ENCODE results near the gene KCNJ1. TPM values are rescaled to one million over a fixed set of nuclear protein-coding genes. Genes with fewer than 3 reads are reported as not detected.

Gene KCNJ1
- total RNA-seq, 2 donors from 2014 or later: not detected

- no peak overlapping the region for H3K4me3 ChIP-seq
- WGBS, 2 donors: 96 to 100% methylated on average over 1 to 5 of the region's 5 CpGs
- TF ChIP-seq CTCF (IDR thresholded peaks at IDR 0.05) (no peak), POLR2A (IDR thresholded peaks at IDR 0.05) (no peak)
- no peak for DNase-seq
- ATAC-seq: no peak
- no peak overlapping the region for H3K27ac ChIP-seq
- peaks cover 9% of the 10 kb centered on the region for H3K4me1 ChIP-seq
- no peaks in the 10 kb centered on the region for H3K9me3 ChIP-seq
- intact Hi-C loops (cut with DNase I): no loop called here
- no peaks in the 10 kb centered on the region for H3K36me3 ChIP-seq (replicated peaks in 1 of 2; ENCODE audit: insufficient read depth in 1 of 2, low read depth in 2 of 2)
- no peaks in the 10 kb centered on the region for H3K27me3 ChIP-seq
Observed at GRCh38 chr11:128913806-128914205, 46.7 kb upstream of the KCNJ1 start.

- Histone ChIP-seq H3K27ac (no peak overlapping the region), H3K9me3 (no peaks in the 10 kb centered on the region), H3K4me1 (peaks cover 18% of the 10 kb centered on the region), H3K27me3 (no peaks in the 10 kb centered on the region), H3K36me3 (replicated peaks in 1 of 2; ENCODE audit: insufficient read depth in 1 of 2, low read depth in 2 of 2) (no peaks in the 10 kb centered on the region), H3K4me3 (no peak overlapping the region)
- DNase-seq: no peak
- ATAC-seq: no peak
- TF ChIP-seq CTCF (IDR thresholded peaks at IDR 0.05) (no peak), POLR2A (IDR thresholded peaks at IDR 0.05) (no peak)
- intact Hi-C loops (cut with DNase I): no loop called here
- WGBS, 2 donors: 94 to 98% methylated on average over 6 to 18 of the region's 18 CpGs
Observed at GRCh38 chr11:128911701-128912100, 44.6 kb upstream of the KCNJ1 start.

- DNase-seq (no peak), ATAC-seq (no peak)
- Histone ChIP-seq H3K4me1 (peaks cover 22% of the 10 kb centered on the region), H3K27me3 (no peaks in the 10 kb centered on the region), H3K4me3 (no peak overlapping the region), H3K36me3 (replicated peaks in 1 of 2; ENCODE audit: insufficient read depth in 1 of 2, low read depth in 2 of 2) (no peaks in the 10 kb centered on the region), H3K9me3 (no peaks in the 10 kb centered on the region), H3K27ac (no peak overlapping the region)
- TF ChIP-seq CTCF (IDR thresholded peaks at IDR 0.05): no peak
- no peak for TF ChIP-seq POLR2A (IDR thresholded peaks at IDR 0.05)
- intact Hi-C loops (cut with DNase I): no loop called here
- 89 to 91% methylated on average over 17 of the region's 17 CpGs for WGBS, 2 donors
Observed at GRCh38 chr11:128911239-128911638, 44.1 kb upstream of the KCNJ1 start.

GRCh38 chr11:128910576-128910975 is 43.5 kb upstream of the KCNJ1 start:
- H3K9me3 ChIP-seq: no peaks in the 10 kb centered on the region
- intact Hi-C loops (cut with DNase I): no loop called here
- no peaks in the 10 kb centered on the region for H3K27me3 ChIP-seq
- H3K4me1 ChIP-seq: peaks cover 27% of the 10 kb centered on the region
- no peak for TF ChIP-seq CTCF (IDR thresholded peaks at IDR 0.05)
- TF ChIP-seq POLR2A (IDR thresholded peaks at IDR 0.05): no peak
- ATAC-seq (no peak), DNase-seq (no peak)
- no peak overlapping the region for H3K4me3 ChIP-seq
- no peak overlapping the region for H3K27ac ChIP-seq
- WGBS, 2 donors: 64 to 67% methylated on average over 3 of the region's 3 CpGs
- H3K36me3 ChIP-seq (replicated peaks in 1 of 2; ENCODE audit: insufficient read depth in 1 of 2, low read depth in 2 of 2): no peaks in the 10 kb centered on the region

GRCh38 chr11:128909438-128910125 is 42.5 kb upstream of the KCNJ1 start:
- peaks cover 35% of the 10 kb centered on the region for H3K4me1 ChIP-seq
- ATAC-seq (no peak), DNase-seq (no peak)
- no peaks in the 10 kb centered on the region for H3K27me3 ChIP-seq
- WGBS, 2 donors: 66 to 67% methylated on average over 8 of the region's 8 CpGs
- H3K27ac ChIP-seq: no peak overlapping the region
- H3K4me3 ChIP-seq: no peak overlapping the region
- no peaks in the 10 kb centered on the region for H3K9me3 ChIP-seq
- intact Hi-C loops (cut with DNase I): no loop called here
- no peaks in the 10 kb centered on the region for H3K36me3 ChIP-seq (replicated peaks in 1 of 2; ENCODE audit: insufficient read depth in 1 of 2, low read depth in 2 of 2)
- TF ChIP-seq CTCF (IDR thresholded peaks at IDR 0.05): no peak
